GM18873 (cell line): ENCODE measurements around the gene ZSCAN18.
"Not testable (repeated sequence)": the region's sequence is repeated elsewhere in the genome, so short reads cannot be mapped to it uniquely, and the experiment has no call there.

Experiments
- ATAC-seq: cut with Tn5 transposase; IDR thresholded peaks from one replicate; pipeline ENCODE4 v1.9.1; 2021; ENCODE audit warnings: mild to moderate bottlenecking, moderate library complexity, moderate number of reproducible peaks; ENCODE audit not compliant: unreplicated experiment, low FRiP score

The ZSCAN18 gene

DNA sequence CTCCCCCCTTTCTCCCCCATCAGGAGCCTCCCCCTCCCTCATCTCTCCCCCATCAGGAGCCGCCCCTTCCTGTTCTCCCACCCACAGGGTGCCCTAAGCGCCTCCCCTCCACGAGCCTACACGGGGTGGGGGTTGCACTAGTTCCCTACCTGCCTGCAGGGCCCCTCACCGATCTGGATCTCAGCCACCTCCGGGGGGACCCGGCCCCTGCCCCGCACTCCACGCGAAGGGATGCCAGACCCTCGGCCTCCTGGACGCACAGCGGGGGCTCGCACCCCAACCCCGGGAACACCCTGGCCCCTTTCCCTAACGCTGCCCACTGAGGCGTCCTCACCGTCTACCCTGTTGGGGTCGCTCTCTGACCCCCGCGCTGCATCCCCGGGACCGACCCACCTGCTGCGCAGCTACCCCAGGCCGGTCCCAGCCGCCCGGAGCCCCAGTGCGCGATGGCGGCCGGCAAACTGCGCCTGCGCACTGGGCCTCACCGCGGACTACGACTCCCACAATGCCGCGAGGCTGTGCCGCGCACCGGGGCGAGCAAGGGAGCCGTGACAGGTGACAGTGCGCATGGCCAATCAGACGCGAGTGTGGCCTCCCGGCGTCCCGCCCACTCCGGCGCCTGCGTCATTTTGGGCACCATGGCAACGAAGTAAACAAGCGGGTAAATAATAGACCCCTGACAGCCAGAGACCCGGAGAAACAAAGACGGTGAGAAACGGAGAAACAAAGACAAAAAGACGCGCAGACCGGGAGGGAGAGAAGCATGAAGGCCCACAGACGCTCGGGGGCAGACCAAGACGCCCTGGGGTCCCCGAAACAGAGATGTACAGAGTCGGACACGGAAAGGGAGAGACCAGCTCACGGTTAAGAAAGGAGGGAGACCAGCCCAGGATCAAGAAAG lies at the start of gene ZSCAN18:
Gene ZSCAN18, minus strand, starts transcription at position 451 of the 901 bp plus-strand sequence. CDS start 7,964 bp downstream, outside the sequence.
- peak; percentile 88 for ATAC-seq

DNA sequence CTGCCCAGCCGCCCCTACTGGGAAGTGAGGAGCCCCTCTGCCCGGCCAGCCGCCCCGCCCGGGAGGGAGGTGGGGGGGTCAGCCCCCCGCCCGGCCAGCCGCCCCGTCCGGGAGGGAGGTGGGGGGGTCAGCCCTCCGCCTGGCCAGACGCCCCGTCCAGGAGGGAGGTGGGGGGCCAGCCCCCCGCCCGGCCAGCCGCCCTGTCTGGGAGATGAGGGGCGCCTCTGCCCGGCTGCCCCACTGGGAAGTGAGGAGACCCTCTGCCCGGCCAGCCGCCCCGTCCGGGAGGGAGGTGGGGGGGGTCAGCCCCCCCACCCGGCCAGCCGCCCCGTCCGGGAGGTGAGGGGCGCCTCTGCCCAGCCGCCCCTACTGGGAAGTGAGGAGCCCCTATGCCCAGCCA lies 49.4 kb upstream of the ZSCAN18 start:
- ATAC-seq: not testable (repeated sequence)

DNA sequence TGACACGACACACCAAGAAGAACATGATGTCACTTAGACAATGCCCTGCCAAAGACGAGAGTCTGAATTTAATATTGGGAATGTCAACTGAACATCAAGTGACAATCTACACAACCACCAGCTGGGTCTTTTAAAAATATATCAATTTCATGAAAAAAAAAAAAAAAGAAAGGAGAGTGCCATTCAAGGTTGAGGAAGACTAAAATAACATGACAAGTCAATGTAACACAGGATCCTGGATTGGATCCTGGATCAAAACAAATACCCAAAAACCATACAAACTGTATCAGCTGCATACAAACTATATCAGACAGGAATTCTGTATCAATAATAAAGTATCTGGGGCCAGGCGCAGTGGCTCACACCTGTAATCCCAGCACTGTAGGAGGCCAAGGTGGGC lies 47.8 kb upstream of the ZSCAN18 start:
- ATAC-seq: no peak

- ATAC-seq: no peak
Measured at GRCh38 chr19:58134244-58134643, 36.2 kb upstream of the ZSCAN18 start.

DNA sequence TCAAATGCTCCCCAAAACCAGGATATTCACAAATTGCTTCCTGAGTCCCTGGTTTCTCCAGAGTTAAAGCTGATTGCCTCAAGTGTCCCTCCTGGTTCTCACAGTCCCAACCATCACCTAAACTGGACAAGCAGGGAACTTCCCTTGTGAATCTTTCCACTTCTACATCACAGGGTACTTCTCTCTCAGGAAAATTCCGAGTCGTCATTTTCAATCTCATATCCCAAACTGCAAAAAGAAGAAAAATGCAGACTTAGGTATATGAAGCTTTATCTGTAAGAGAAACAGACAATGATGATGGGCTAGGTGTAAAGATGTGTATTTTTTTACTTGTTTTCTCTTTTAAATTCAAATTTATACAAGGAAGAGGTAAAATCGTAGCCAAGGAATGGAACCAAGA lies 31.3 kb upstream of the ZSCAN18 start:
- ATAC-seq: no peak

DNA sequence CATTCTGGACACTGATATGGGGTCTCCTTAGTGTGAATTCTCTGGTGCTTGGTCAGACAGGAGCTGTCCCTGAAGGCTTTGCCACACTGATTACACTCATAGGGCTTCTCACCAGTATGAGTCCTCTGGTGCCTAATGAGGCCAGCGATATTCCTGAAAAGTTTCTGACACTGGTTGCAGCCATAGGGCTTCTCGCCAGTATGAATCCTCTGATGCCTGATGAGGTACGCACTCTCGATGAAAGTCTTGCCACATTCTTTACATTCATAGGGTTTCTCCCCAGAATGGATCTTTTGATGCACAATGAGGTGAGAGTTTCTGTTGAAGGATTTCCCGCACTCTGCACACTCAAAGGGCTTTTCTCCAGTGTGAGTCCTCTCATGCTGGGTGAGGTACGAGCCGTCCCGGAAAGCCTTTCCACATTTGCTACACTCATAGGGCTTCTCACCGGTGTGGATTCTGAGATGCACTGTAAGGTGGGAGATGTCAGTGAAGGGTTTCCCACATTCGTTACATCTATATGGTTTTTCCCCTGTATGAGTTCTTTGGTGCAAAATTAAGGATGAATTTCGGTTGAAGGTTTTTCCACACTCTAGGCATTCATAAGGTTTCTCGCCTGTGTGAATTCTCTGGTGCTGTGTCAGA lies 30.1 kb upstream of the ZSCAN18 start:
- no peak for ATAC-seq

DNA sequence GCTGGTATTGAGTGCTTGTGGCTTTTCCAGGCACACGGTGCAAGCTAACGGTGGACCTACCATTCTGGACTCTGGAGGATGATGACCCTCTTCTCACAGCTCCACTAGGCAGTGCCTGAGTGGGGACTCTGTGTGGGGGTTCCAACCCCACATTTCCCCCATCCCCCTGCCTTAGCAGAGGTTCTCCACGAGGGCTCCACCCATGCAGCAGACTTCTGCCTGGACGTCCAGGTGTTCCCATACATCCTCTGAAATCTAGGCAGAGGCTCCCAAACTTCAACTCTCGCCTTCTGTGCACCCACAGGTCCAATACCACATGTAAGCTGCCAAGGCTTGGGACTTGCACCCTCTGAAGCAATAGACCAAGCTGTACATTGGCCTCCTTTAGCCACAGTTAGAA lies 25.3 kb upstream of the ZSCAN18 start:
- ATAC-seq: no peak

GRCh38 chr19:58118979-58119733 lies 21.1 kb upstream of the ZSCAN18 start:
- ATAC-seq: no peak

DNA sequence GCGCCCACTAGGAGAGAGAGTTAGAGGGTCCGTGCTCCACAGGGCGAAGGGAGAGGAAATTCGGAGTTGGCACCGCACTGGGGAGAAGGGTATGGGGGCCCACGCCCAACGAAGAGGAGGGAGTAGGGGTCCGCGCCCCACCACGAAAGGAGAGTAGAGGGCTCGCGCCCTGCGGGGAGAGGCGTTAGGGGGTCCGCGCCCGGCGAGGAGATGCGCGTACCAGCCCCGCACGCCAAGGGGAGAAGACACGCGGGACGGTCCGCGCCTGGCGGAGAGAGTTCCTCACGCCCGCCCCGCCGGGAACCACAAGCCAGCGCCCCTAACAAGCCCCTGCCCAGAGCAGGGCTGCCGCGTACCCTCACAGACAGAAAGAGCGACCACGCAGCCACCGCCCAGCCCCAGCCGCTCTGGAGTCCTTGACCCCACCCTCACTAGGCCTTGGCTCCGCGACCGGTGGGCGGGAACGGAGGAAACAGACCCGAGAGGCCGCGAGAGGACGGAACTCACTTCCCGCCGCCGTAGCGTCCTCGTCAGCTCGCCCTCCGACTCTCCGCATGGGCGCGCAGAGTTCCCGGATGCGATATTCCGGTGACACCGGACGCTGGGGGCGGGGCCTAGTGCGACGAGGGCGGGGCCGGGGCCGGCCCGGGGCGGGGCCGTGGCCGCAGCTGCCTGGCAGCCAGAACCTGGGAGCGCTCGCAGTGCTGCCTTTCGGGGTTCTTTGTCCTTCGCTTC lies 20.0 kb upstream of the ZSCAN18 start:
- no peak for ATAC-seq

GRCh38 chr19:58108546-58108817 lies 10.5 kb upstream of the ZSCAN18 start:
- ATAC-seq: no peak

- ATAC-seq: no peak
Measured at GRCh38 chr19:58107778-58108545, 9.9 kb upstream of the ZSCAN18 start.

DNA sequence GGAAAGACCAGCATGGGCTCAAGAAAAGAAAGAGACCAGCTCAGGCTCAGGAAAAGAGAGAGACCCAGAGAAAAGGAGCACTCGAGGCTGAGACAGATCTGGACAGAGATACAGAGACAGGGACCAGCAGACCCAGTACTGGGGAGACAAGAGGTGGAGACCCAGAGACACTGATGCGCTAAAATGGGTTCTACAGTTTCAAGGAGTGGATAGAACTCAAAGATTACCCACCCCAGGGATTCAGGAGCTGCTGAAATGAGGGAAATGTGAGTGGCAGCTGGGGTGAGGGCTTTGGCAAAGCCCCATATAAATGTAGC lies 609 bp upstream of the ZSCAN18 start:
- ATAC-seq: peak; percentile 8

DNA sequence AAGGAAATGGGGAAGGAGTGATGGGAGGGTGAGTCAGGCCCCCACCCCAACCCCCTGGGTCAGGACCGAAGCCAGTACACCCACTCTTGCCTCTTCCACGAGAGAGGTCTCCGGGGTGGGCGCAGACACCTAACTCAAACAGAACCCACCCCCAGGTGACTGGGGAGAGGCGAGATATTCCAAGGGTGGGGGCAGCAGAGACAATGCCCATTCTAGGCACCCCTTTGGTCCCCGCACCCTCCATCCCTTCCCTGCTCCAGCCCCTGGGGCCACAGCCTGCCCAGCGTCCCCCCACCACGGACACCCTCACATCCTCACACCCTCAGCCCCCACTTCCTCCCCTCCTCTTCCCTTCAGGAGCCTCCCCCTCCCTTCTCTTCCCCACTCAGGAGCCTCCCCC lies 682 bp downstream of the ZSCAN18 start:
- no peak for ATAC-seq

- no peak for ATAC-seq
Measured at GRCh38 chr19:58096884-58097283, 1.1 kb downstream of the ZSCAN18 start.

GRCh38 chr19:58095328-58095727 lies 2.7 kb downstream of the ZSCAN18 start:
- ATAC-seq: no peak

GRCh38 chr19:58093071-58093470 lies 5.0 kb downstream of the ZSCAN18 start:
- no peak for ATAC-seq

DNA sequence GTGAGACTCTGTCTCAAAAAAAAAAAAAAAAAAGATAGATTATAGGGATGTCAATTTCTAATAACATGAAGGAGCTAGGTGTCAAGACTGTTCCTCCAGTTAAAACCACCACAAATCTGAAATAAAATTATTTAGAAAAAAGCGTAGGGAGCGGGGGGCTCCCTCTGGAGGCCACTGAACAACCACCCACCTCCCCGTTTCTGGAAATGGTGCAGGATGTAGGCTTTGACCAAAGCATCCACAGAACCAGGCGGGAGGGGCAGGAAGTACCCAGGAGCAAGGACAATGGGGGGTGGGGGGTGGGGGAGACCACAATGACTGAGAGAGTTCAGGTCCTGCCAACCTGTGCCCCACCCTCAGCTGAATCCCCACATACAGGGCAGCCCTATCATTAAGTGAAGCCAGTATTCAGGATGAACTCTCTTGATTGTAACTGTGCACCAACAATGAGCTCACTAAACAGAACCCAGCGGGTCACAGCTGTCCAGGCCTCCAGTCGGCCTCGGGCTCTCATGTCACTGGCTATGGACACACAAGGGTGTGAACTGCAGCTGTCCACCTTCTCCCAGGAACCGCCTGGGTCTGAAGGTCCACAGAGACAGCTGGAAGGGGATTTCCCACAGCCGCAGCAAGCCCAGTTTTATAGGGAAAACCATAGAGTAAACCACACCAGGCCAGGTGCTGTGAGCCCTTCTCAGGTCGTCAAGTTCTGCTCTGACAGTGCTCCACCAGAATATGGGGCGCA lies 6.6 kb downstream of the ZSCAN18 start:
- ATAC-seq: no peak

GRCh38 chr19:58089846-58090245 lies 8.2 kb downstream of the ZSCAN18 start:
- ATAC-seq: no peak

- no peak for ATAC-seq
Measured at GRCh38 chr19:58088521-58089052, 9.4 kb downstream of the ZSCAN18 start.
